Measurements from ENCODE around the gene ITM2C.
A peak's percentile ranks its signal among the peaks of the same experiment; 100 is the strongest.

Gene ITM2C

GRCh38 chr2:230908595-230909191 is 44.0 kb downstream of the ITM2C start:
- peak; percentile 97 for DNase-seq

- DNase-seq, result no peak
These were observed 45.3 kb downstream of the ITM2C start for GRCh38 chr2:230909841-230910545.

- DNase-seq, result no peak
These were observed 45.9 kb downstream of the ITM2C start for GRCh38 chr2:230910546-230911177.

GRCh38 chr2:230912046-230912445 is 47.3 kb downstream of the ITM2C start:
- no peak for DNase-seq

GRCh38 chr2:230912724-230913123 is 48.0 kb downstream of the ITM2C start:
- no peak for DNase-seq

GRCh38 chr2:230913406-230914143 is 48.8 kb downstream of the ITM2C start:
- DNase-seq, result no peak

- DNase-seq, result no peak
These were observed 50.1 kb downstream of the ITM2C start for GRCh38 chr2:230914886-230915285.

- DNase-seq, result no peak
These were observed 50.6 kb downstream of the ITM2C start for GRCh38 chr2:230915319-230915718.

GRCh38 chr2:230916218-230916617 is 51.5 kb downstream of the ITM2C start:
- DNase-seq, result no peak

GRCh38 chr2:230919240-230919639 is 54.5 kb downstream of the ITM2C start:
- DNase-seq, result no peak

- DNase-seq, result no peak
These were observed 54.9 kb downstream of the ITM2C start for GRCh38 chr2:230919681-230920080.

GRCh38 chr2:230920167-230920566 is 55.4 kb downstream of the ITM2C start:
- DNase-seq, result no peak

GRCh38 chr2:230921806-230922595 is 57.3 kb downstream of the ITM2C start:
- DNase-seq, result no peak

- DNase-seq, result no peak
These were observed 58.4 kb downstream of the ITM2C start for GRCh38 chr2:230922951-230923717.

GRCh38 chr2:230924092-230924469 is 59.3 kb downstream of the ITM2C start:
- DNase-seq, result no peak

GRCh38 chr2:230924470-230925341 is 60.0 kb downstream of the ITM2C start, which contains the start of gene GPR55:
Gene GPR55 (minus strand): TSS chr2:230925242. CDS start chr2:230910962, 14,280 bp downstream.
- DNase-seq, result peak; percentile 31

- DNase-seq, result no peak
These were observed 60.7 kb downstream of the ITM2C start for GRCh38 chr2:230925443-230925878.

GRCh38 chr2:230925879-230926765 is 61.4 kb downstream of the ITM2C start:
- no peak for DNase-seq

GRCh38 chr2:230927711-230928341 is 63.1 kb downstream of the ITM2C start:
- DNase-seq, result no peak
